ENCODE results near the gene NKX2-2. TPM values are rescaled to one million over a fixed set of nuclear protein-coding genes. Genes with fewer than 3 reads are reported as not detected.
A peak's percentile ranks its signal among the peaks of the same experiment; 100 is the strongest.

Gene NKX2-2
- total and polyA plus RNA-seq, 2 of the 4 experiments (the other 2 are of a cell fraction): not detected

- dilution Hi-C loops (cut with HindIII; ENCODE audit: low sequenced_read_pairs, unreplicated experiment): no loop called here
Measured at GRCh38 chr20:21509079-21509596, 4.7 kb downstream of the NKX2-2 start.

More at GRCh38 chr20:21509079-21509596, 4.7 kb downstream of the NKX2-2 start:
- ATAC-seq (ENCODE audit: low read depth) (no peak), DNase-seq (no peak)
- Histone ChIP-seq H3K79me1 (ENCODE audit: low read depth in 1 of 2, low read length in 2 of 2) (no peaks in the 10 kb centered on the region), H2AFZ (replicated peaks; ENCODE audit: low read length, poor library complexity) (no peak overlapping the region), H4K5ac (ENCODE audit: low read depth, low read length) (no peak overlapping the region), H3K14ac (replicated peaks; ENCODE audit: low read depth, low read length) (no peak overlapping the region), H3K9me3 (ENCODE audit: control insufficient read depth, insufficient read depth, low read length) (no peaks in the 10 kb centered on the region), H3K36me3 (ENCODE audit: control insufficient read depth, insufficient read depth, low read length) (no peaks in the 10 kb centered on the region), H3K23ac (ENCODE audit: low read depth, low read length) (no peak overlapping the region), H3K4me1 (ENCODE audit: control insufficient read depth, insufficient read depth, low read length) (peaks cover 3% of the 10 kb centered on the region; the same call in 1 of the 2 replicates), H2AK9ac (replicated peaks; ENCODE audit: low read depth, low read length, poor library complexity) (no peak overlapping the region), H2AK5ac (ENCODE audit: low read depth, low read length) (no peak overlapping the region), H2BK20ac (ENCODE audit: low read depth, low read length) (no peak overlapping the region), H2BK5ac (ENCODE audit: low read depth, low read length, poor library complexity, severe bottlenecking) (no peak overlapping the region), H3K4me2 (ENCODE audit: low read depth, low read length) (no peak overlapping the region), H3K27ac (ENCODE audit: insufficient read depth, low read length) (no peak overlapping the region), H3K9ac (ENCODE audit: low read depth, low read length) (no peak overlapping the region), H2BK15ac (ENCODE audit: low read depth, low read length) (no peak overlapping the region), H4K8ac (ENCODE audit: low read depth in 2 of 2, low read length in 2 of 2) (no peak overlapping the region), H2BK120ac (ENCODE audit: low read depth, low read length) (no peak overlapping the region), H3K9me1 (ENCODE audit: insufficient read depth, low read length) (no peaks in the 10 kb centered on the region), H3K27me3 (ENCODE audit: control insufficient read depth, insufficient read depth, low read length) (peaks cover 83% of the 10 kb centered on the region), H3K18ac (ENCODE audit: low read depth, low read length) (no peak overlapping the region), H3K4ac (ENCODE audit: low read depth, low read length) (no peak overlapping the region), H3K56ac (ENCODE audit: extremely low read depth, insufficient read depth, low read length) (no peak overlapping the region), H3K4me3 (ENCODE audit: insufficient read depth, low read depth, low read length) (no peak overlapping the region), H4K20me1 (ENCODE audit: insufficient read depth, low read length) (no peaks in the 10 kb centered on the region; the same call in 1 of the 2 replicates), H4K91ac (ENCODE audit: insufficient read depth, low read depth, low read length) (no peak overlapping the region)
- TF ChIP-seq CEBPB (IDR thresholded peaks at IDR 0.05; ENCODE audit: low read depth, low read length): peak; percentile 55; the same call in 1 of the 2 replicates
- TF ChIP-seq MAZ (IDR thresholded peaks at IDR 0.05; ENCODE audit: borderline replicate concordance, low read depth, low read length): no peak
- no peak for TF ChIP-seq USF2 (IDR thresholded peaks at IDR 0.05; ENCODE audit: low read depth, low read length)
- no peak for TF ChIP-seq CTCF (conservative IDR thresholded peaks at IDR 0.05; ENCODE audit: low read depth, low read length)
- no peak for TF ChIP-seq NFE2L2 (IDR thresholded peaks at IDR 0.05; ENCODE audit: low read depth, low read length)
- TF ChIP-seq MXI1 (IDR thresholded peaks at IDR 0.05; ENCODE audit: borderline replicate concordance, low read depth, low read length): no peak
- in situ Hi-C loops (cut with MboI; ENCODE audit: low sequenced_read_pairs): loop anchor here (5.0 kb wide), 1 partner anchor 672 kb away; no protein-coding TSS in a partner anchor
- POLR2A ChIA-PET (ENCODE audit: unreplicated experiment): no interaction called here
- intact Hi-C loops (cut with micrococcal nuclease): no loop called here
- WGBS, 2 experiments (ENCODE audit: extremely low coverage in 2 of 2, insufficient read length in 1 of 2): no CpG with 5 or more reads among the region's 12 CpGs
- CTCF ChIA-PET: interaction anchor here (1.3 kb wide), 1 partner anchor 274 kb away, joined by 3 read pairs; no protein-coding TSS in a partner anchor
- no TSS peak for BruUV-seq (replicated peaks)
